WERI-Rb-1 (cell line): ENCODE data around the gene HOXA11.

Experiments used
- DNase-seq: peaks from one replicate; pipeline ENCODE4 v3.0.0-alpha.2; 2020
- H3K27ac ChIP-seq: fragments of 250-450 bp; sonication (Bioruptor Pico); 2 replicates; pipeline ENCODE4 v1.5.1; 2020; ENCODE audit warnings: mild to moderate bottlenecking, moderate library complexity
- H3K27me3 ChIP-seq: fragments of 250-450 bp; sonication (Bioruptor Pico); 2 replicates; pipeline ENCODE4 v1.5.1; 2021; ENCODE audit warnings: mild to moderate bottlenecking, low read depth, moderate library complexity; ENCODE audit not compliant: insufficient read depth, severe bottlenecking
- H3K36me3 ChIP-seq: fragments of 250-450 bp; sonication (Bioruptor Pico); 2 replicates; pipeline ENCODE4 v1.5.1; 2020; ENCODE audit warnings: mild to moderate bottlenecking, moderate library complexity
- H3K4me3 ChIP-seq: 2 replicates; pipeline ENCODE4 v1.5.1; 2011; ENCODE audit warnings: low read depth, mild to moderate bottlenecking, control low read depth, low read length
- H3K9me3 ChIP-seq: fragments of 250-450 bp; sonication (Bioruptor Pico); 2 replicates; pipeline ENCODE4 v1.5.1; 2021; ENCODE audit warnings: mild to moderate bottlenecking, moderate library complexity; ENCODE audit not compliant: severe bottlenecking
- TF ChIP-seq, protein P1 (sequence below): IDR thresholded peaks from 2 replicates; pipeline ENCODE4 v1.5.1; 2011; ENCODE audit warnings: low read depth, mild to moderate bottlenecking, control low read depth, inconsistent platforms, low read length

The HOXA11 gene

DNA sequence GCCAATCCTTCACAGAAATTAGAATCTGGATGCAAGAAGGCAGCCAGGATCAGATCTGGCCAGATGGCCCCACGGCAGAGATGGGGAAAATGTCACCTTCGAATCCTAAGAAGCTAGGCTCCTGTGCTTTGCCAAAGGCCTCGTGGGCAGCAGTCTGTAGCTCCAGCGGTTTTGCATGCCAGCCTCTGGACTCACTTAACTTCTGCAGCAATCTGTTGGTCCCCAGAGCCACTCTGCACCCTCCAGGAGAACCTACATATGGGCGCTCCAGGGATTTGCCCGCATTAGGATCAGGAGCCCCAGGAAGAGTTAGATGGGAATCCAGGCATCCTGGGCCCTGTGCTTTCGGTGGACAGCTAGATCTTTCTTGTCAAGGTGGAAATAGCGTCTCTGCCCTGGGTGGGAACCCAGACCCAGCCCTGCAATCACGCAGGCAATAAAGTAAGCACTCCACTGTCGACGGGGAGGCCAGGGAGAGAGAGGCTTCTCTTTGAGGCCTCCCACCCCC lies 25.0 kb upstream of the HOXA11 start:
- no peaks in the 10 kb centered on the region for H3K9me3 ChIP-seq
- H3K36me3 ChIP-seq: no peaks in the 10 kb centered on the region
- TF ChIP-seq, protein P1, sequence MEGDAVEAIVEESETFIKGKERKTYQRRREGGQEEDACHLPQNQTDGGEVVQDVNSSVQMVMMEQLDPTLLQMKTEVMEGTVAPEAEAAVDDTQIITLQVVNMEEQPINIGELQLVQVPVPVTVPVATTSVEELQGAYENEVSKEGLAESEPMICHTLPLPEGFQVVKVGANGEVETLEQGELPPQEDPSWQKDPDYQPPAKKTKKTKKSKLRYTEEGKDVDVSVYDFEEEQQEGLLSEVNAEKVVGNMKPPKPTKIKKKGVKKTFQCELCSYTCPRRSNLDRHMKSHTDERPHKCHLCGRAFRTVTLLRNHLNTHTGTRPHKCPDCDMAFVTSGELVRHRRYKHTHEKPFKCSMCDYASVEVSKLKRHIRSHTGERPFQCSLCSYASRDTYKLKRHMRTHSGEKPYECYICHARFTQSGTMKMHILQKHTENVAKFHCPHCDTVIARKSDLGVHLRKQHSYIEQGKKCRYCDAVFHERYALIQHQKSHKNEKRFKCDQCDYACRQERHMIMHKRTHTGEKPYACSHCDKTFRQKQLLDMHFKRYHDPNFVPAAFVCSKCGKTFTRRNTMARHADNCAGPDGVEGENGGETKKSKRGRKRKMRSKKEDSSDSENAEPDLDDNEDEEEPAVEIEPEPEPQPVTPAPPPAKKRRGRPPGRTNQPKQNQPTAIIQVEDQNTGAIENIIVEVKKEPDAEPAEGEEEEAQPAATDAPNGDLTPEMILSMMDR: no peak
- no peak overlapping the region for H3K4me3 ChIP-seq
- H3K27ac ChIP-seq: no peak overlapping the region
- peaks cover 98% of the 10 kb centered on the region for H3K27me3 ChIP-seq
- DNase-seq: no peak

DNA sequence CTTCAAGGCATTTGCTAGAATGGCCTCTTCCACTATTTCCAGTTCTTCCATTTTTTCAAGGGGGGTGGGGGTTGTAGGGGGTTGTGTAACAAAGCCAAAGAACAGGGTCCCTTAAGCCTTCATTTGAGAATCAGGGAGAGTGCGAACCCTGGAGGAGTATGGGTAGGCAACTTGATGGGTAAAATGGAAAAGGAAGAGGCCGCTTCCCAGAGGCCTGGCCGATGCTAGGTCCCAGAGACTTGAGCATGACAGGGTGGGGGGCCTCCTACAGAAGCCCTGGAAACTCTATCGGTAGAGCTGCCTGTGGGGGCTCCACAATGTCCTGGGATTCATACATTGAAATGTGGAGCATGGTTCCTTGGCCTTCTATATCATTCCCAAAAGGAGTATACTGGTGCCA lies 24.0 kb upstream of the HOXA11 start:
- Histone ChIP-seq H3K9me3 (no peaks in the 10 kb centered on the region), H3K27me3 (peaks cover 98% of the 10 kb centered on the region)
- TF ChIP-seq, protein P1: no peak

GRCh38 chr7:27207348-27207985 lies 22.4 kb upstream of the HOXA11 start:
- TF ChIP-seq, protein P1: no peak
- no peak for DNase-seq
- H3K4me3 ChIP-seq: no peak overlapping the region
- no peaks in the 10 kb centered on the region for H3K36me3 ChIP-seq
- no peaks in the 10 kb centered on the region for H3K9me3 ChIP-seq
- H3K27ac ChIP-seq: no peak overlapping the region
- H3K27me3 ChIP-seq: peaks cover 97% of the 10 kb centered on the region

More for the DNA sequence above, 24.0 kb upstream of the HOXA11 start:
- Histone ChIP-seq H3K4me3 (no peak overlapping the region), H3K27ac (no peak overlapping the region), H3K36me3 (no peaks in the 10 kb centered on the region)
- DNase-seq: no peak

DNA sequence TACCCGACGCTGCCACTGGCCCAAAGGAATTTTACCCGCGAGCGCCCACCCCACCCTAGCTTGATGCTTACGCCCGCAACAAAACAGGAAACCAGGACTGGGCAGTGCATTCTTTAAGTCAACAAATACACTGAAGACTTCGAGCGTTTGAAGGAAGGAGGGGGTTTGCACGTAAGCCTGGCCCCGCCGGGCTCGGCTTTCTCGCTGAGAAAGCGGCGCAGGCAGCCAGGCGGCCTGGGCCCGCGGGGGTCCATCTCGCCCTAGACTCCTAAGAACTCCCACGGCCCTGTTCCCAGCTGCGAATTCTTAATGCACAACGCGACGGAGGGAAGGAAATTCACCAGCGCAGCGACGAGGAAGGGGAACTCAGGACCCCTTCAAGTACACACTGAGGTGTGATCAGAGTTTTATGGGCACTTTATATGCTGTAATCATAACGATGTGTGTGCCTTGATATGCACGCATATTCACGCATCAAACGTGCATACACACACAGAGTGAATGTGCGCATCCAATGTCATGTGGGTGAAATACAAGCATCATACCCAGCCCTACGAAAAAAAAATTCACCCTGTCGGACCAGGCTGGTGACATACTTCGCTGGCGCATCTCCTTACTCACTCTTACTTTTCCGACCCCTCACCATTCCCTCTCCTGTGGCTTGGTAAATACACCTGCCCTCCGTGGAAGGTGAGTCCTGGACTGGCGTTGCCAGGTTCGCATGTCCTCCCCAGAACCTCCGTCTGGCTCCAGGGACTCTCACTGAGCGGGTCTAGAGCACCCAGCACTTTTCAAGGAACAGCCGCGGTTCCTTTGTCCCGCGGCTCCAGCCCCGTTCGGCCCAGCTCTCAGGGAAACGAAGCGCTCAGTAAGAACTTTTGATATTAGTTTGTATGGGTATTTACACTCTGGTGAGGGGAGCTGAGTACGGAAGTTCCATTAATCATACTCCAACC lies 20.6 kb upstream of the HOXA11 start:
- H3K36me3 ChIP-seq: no peaks in the 10 kb centered on the region
- no peak overlapping the region for H3K27ac ChIP-seq
- no peak overlapping the region for H3K4me3 ChIP-seq
- DNase-seq: no peak
- TF ChIP-seq, protein P1: no peak
- peaks cover 97% of the 10 kb centered on the region for H3K27me3 ChIP-seq
- H3K9me3 ChIP-seq: peaks cover 5% of the 10 kb centered on the region

- no peaks in the 10 kb centered on the region for H3K36me3 ChIP-seq
- no peak for DNase-seq
- TF ChIP-seq, protein P1: no peak
- peaks cover 5% of the 10 kb centered on the region for H3K9me3 ChIP-seq
- H3K27ac ChIP-seq: no peak overlapping the region
- peaks cover 95% of the 10 kb centered on the region for H3K27me3 ChIP-seq
- H3K4me3 ChIP-seq: no peak overlapping the region
Observed at GRCh38 chr7:27204851-27205322, 19.9 kb upstream of the HOXA11 start.
